SK-N-SH (cell line): Measurements from ENCODE around the gene XRCC5. TPM values are rescaled to one million over a fixed set of nuclear protein-coding genes. Genes with fewer than 3 reads are reported as not detected.

Source experiments
- CTCF ChIA-PET: fragments of 300-600, 350-600 bp; formaldehyde crosslinking; extraction: SDS; loops from one replicate; lab custom pipeline; 2021; lab: Yijun Ruan, JAX
- POLR2A ChIA-PET: fragments of 350-600 bp; sonication (Branson Sonifier 250); formaldehyde crosslinking; extraction: SDS; loops from one replicate; lab custom pipeline; 2020; ENCODE audit warnings: antibody characterized with exemption, inconsistent platforms; lab: Yijun Ruan, JAX
- DNase-seq: peaks from one replicate; pipeline ENCODE4 v3.0.0; 2012
- H2AFZ ChIP-seq: fragments of 200-600 bp; sonication (generic); 2 replicates; pipeline ENCODE4 v1.8.1; 2016; ENCODE audit warnings: antibody characterized with exemption, mild to moderate bottlenecking, low read depth
- H3F3A ChIP-seq: fragments of 200-600 bp; sonication (generic); replicated peaks from 2 replicates; pipeline ENCODE3; 2016; ENCODE audit warnings: antibody characterized with exemption, mild to moderate bottlenecking; ENCODE audit not compliant: insufficient read depth
- H3K27ac ChIP-seq, 2 experiments: fragments of 200-500 bp in 1 of 2; fragments of 200-600 bp in 1 of 2; sonication (Bioruptor generic) in 1 of 2; sonication (generic), shearing (Covaris generic) in 1 of 2; 2 replicates each; pipeline versions ENCODE4 v1.5.1 to v1.6.1; 2014 to 2016; ENCODE audit warnings: low read depth in 2 of 2, inconsistent platforms in 1 of 2, low read length in 1 of 2, mild to moderate bottlenecking in 1 of 2, mixed read lengths in 1 of 2
- H3K27me3 ChIP-seq: fragments of 200-600 bp; sonication (generic), shearing (Covaris generic); 2 replicates; pipeline ENCODE4 v1.6.1; 2016; ENCODE audit warnings: mixed run types; ENCODE audit not compliant: insufficient read depth
- H3K36me3 ChIP-seq, 2 experiments: fragments of 200-500 bp in 1 of 2; fragments of 200-600 bp in 1 of 2; sonication (Bioruptor generic) in 1 of 2; sonication (generic) in 1 of 2; replicated peaks in 1 of 2; 2 replicates each; pipeline versions ENCODE3 to v1.5.1; 2014 to 2016; ENCODE audit warnings: low read length in 1 of 2, mild to moderate bottlenecking in 1 of 2; ENCODE audit not compliant: insufficient read depth in 2 of 2, control insufficient read depth in 1 of 2
- H3K4me1 ChIP-seq, 2 experiments: fragments of 200-500 bp in 1 of 2; fragments of 200-600 bp in 1 of 2; sonication (Bioruptor generic) in 1 of 2; sonication (generic), shearing (Covaris generic) in 1 of 2; 2 replicates each; pipeline versions ENCODE4 v1.5.1 to v1.6.1; 2014 to 2016; ENCODE audit warnings: low read depth in 1 of 2, low read length in 1 of 2, mixed run types in 1 of 2; ENCODE audit not compliant: insufficient read depth in 2 of 2, control insufficient read depth in 1 of 2
- H3K4me2 ChIP-seq: fragments of 200-600 bp; sonication (generic), shearing (Covaris generic); 2 replicates; pipeline ENCODE4 v1.6.1; 2017; ENCODE audit warnings: mixed run types
- H3K4me3 ChIP-seq, 2 experiments: fragments of 200-500 bp in 1 of 2; fragments of 200-600 bp in 1 of 2; sonication (Bioruptor generic) in 1 of 2; sonication (generic), shearing (Covaris generic) in 1 of 2; 2 replicates each; pipeline versions ENCODE4 v1.5.1 to v1.8.1; 2014 to 2016; ENCODE audit warnings: low read depth in 2 of 2, inconsistent platforms in 1 of 2, low read length in 1 of 2, mild to moderate bottlenecking in 1 of 2, mixed read lengths in 1 of 2, moderate library complexity in 1 of 2
- H3K79me2 ChIP-seq: fragments of 200-600 bp; sonication (generic); 2 replicates; pipeline ENCODE4 v1.8.1; 2017; ENCODE audit warnings: mild to moderate bottlenecking; ENCODE audit not compliant: insufficient read depth
- H3K9ac ChIP-seq: fragments of 200-600 bp; sonication (generic); 2 replicates; pipeline ENCODE4 v1.6.1; 2017; ENCODE audit warnings: mixed run types
- H3K9me2 ChIP-seq: fragments of 200-600 bp; sonication (generic); 2 replicates; pipeline ENCODE4 v1.6.1; 2017; ENCODE audit warnings: mixed run types
- H3K9me3 ChIP-seq: fragments of 200-600 bp; sonication (generic); 2 replicates; pipeline ENCODE4 v1.6.1; 2017; ENCODE audit warnings: mixed run types, mild to moderate bottlenecking, moderate library complexity
- H4K20me1 ChIP-seq: fragments of 200-600 bp; sonication (generic); 2 replicates; pipeline ENCODE4 v1.6.1; 2017; ENCODE audit warnings: mild to moderate bottlenecking, mixed run types; ENCODE audit not compliant: insufficient read depth
- CHD2 ChIP-seq: fragments of 150-350 bp; IDR thresholded peaks from 2 replicates; pipeline ENCODE4 v1.6.1; 2018; ENCODE audit warnings: low read length; ENCODE audit not compliant: partially characterized antibody
- ELF1 ChIP-seq: IDR thresholded peaks from 2 replicates; pipeline ENCODE4 v1.4.0; 2012
- EP300 ChIP-seq, 2 experiments: IDR thresholded peaks; 2 replicates each; pipeline versions ENCODE4 v1.4.0 to v1.6.1; 2012; ENCODE audit warnings: borderline replicate concordance in 1 of 2, low read depth in 1 of 2, low read length in 1 of 2
- EZH2phosphoT487 ChIP-seq: fragments of 200-600 bp; sonication (generic); IDR thresholded peaks from 2 replicates; pipeline ENCODE4 v1.6.1; 2017; ENCODE audit warnings: low read depth, mixed run types, mild to moderate bottlenecking, antibody characterized with exemption, moderate library complexity, borderline replicate concordance
- FOSL2 ChIP-seq: IDR thresholded peaks from 2 replicates; pipeline ENCODE4 v1.4.0; 2012; ENCODE audit warnings: low read depth, mild to moderate bottlenecking, moderate library complexity, borderline replicate concordance
- FOXJ3 ChIP-seq: sonication (generic); formaldehyde crosslinking; IDR thresholded peaks from 2 replicates; pipeline ENCODE4 v1.5.1; 2020; ENCODE audit warnings: mild to moderate bottlenecking, missing genetic modification reagents
- GABPA ChIP-seq: IDR thresholded peaks from 2 replicates; pipeline ENCODE4 v1.4.0; 2012; ENCODE audit warnings: low read depth, mild to moderate bottlenecking
- MEF2A ChIP-seq: IDR thresholded peaks from 2 replicates; pipeline ENCODE4 v1.4.0; 2012; ENCODE audit warnings: low read depth, borderline replicate concordance
- MXI1 ChIP-seq: IDR thresholded peaks from 2 replicates; pipeline ENCODE4 v1.6.1; 2012; ENCODE audit warnings: mild to moderate bottlenecking, low read depth, low read length, improper control_type of control experiment
- POLR2AphosphoS5 ChIP-seq: IDR thresholded peaks from 2 replicates; pipeline ENCODE4 v1.6.1; 2012; ENCODE audit warnings: low read depth, low read length
- RCOR1 ChIP-seq: fragments of 150-350 bp; IDR thresholded peaks from 2 replicates; pipeline ENCODE4 v1.6.1; 2017; ENCODE audit warnings: antibody characterized with exemption, low read length
- SMC3 ChIP-seq: IDR thresholded peaks from 2 replicates; pipeline ENCODE4 v1.6.1; 2012; ENCODE audit warnings: low read depth, low read length, improper control_type of control experiment
- TEAD4 ChIP-seq: IDR thresholded peaks from 2 replicates; pipeline ENCODE4 v1.4.0; 2012; ENCODE audit warnings: mild to moderate bottlenecking, borderline replicate concordance; ENCODE audit not compliant: insufficient read depth
- WGBS: methylation state at CpG from one replicate; pipeline ENCODE4 v1.1.6; 2017; ENCODE audit warnings: low lambda C conversion rate; 5-methylcytosine and 5-hydroxymethylcytosine counted together
- polyA plus RNA-seq, 3 experiments: library from polyadenylated mRNA; depleted of rRNA; stranded (reverse); fragments of >200 nt; gene quantifications; 2 replicates each; pipeline ENCODE4 v1.2.3, GENCODE V29; 2012
- TF ChIP-seq, protein P1 (sequence below): IDR thresholded peaks from 2 replicates; pipeline ENCODE4 v1.4.0; 2012; ENCODE audit warnings: low read depth, borderline replicate concordance
- TF ChIP-seq, protein P2 (sequence below): IDR thresholded peaks from 2 replicates; pipeline ENCODE4 v1.4.0; 2012; ENCODE audit warnings: low read depth
- TF ChIP-seq, protein P3 (sequence below): IDR thresholded peaks from 2 replicates; pipeline ENCODE4; 2012
- TF ChIP-seq, protein P4 (sequence below): IDR thresholded peaks from 2 replicates; pipeline ENCODE4 v1.4.0; 2012; ENCODE audit warnings: low read depth, borderline replicate concordance

Gene XRCC5
- polyA plus RNA-seq, 1 of the 3 experiments (the other 2 are of a cell fraction) = 125 TPM

DNA sequence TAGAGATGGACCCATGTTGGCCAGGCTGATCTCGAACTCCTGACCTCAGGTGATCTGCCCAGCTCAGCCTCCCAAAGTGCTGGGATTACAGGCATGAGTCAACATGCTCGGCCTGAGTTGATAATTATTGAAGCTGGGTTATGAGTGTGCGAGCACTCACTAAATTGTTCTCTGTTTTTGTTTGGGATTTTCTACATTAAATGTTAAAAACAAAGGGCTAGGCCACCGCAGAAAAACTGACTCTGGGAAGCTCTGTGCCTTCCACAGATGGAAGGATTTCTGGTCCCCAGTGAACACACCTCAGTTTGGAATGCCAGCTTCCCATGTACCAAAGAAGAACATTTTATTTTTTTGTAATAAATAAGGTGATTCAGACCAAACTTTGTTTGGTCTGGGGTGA lies 83.0 kb downstream of the XRCC5 start:
- POLR2A ChIA-PET = no interaction called here
- Histone ChIP-seq H3K9me2 (no peaks in the 10 kb centered on the region), H2AFZ (no peak overlapping the region), H4K20me1 (peaks cover 16% of the 10 kb centered on the region), H3K27ac (no peak overlapping the region), H3K9ac (no peak overlapping the region), H3K36me3 (peaks cover 64 to 67% of the 10 kb centered on the region in 2 experiments), H3K79me2 (peaks cover 66% of the 10 kb centered on the region), H3K4me2 (no peak overlapping the region), H3K4me1 (peaks cover 19 to 41% of the 10 kb centered on the region in 2 experiments), H3K4me3 (no peak overlapping the region), H3K27me3 (no peaks in the 10 kb centered on the region), H3K9me3 (no peaks in the 10 kb centered on the region), H3F3A (peaks cover 50% of the 10 kb centered on the region)
- DNase-seq = no peak
- CTCF ChIA-PET = no interaction called here
- TF ChIP-seq, protein P1, sequence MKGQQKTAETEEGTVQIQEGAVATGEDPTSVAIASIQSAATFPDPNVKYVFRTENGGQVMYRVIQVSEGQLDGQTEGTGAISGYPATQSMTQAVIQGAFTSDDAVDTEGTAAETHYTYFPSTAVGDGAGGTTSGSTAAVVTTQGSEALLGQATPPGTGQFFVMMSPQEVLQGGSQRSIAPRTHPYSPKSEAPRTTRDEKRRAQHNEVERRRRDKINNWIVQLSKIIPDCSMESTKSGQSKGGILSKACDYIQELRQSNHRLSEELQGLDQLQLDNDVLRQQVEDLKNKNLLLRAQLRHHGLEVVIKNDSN = no peak
- TF ChIP-seq CHD2 = no peak
- no peak for TF ChIP-seq GABPA
- TF ChIP-seq, protein P2, sequence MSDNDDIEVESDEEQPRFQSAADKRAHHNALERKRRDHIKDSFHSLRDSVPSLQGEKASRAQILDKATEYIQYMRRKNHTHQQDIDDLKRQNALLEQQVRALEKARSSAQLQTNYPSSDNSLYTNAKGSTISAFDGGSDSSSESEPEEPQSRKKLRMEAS = no peak
- no peak for TF ChIP-seq MEF2A
- 96% methylated on average over 4 of the region's 4 CpGs for WGBS

DNA sequence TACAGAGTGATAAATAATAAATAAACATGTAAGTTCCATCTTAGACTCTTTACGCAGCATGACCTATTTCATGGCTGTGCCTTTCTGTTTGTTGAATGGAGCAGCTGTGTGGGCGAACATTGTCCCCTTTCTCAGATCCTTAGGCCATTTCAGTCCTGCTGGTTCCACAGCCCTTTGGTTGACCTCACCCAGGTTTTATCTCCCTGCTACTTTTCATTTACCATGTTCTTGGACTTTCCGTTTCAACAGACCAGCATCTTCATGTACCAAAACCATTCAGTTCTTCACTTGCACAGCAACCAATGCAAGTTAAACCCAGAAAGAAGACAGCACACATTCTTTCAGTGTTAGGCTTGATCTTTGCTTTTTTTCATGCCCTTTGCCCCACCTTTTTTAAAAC lies 83.8 kb downstream of the XRCC5 start:
- Histone ChIP-seq H3K36me3 (peaks cover 72 to 74% of the 10 kb centered on the region in 2 experiments), H3K27me3 (no peaks in the 10 kb centered on the region), H3K4me2 (no peak overlapping the region), H4K20me1 (peaks cover 12% of the 10 kb centered on the region), H3K4me1 (peaks cover 21 to 34% of the 10 kb centered on the region in 2 experiments), H3K9me3 (no peaks in the 10 kb centered on the region), H3F3A (peaks cover 47% of the 10 kb centered on the region), H3K79me2 (peaks cover 65% of the 10 kb centered on the region), H3K27ac (peak overlapping the region in 1 of 2 experiments; percentile 43; a peak in 1 of 4 replicates), H3K9me2 (no peaks in the 10 kb centered on the region), H3K4me3 (no peak overlapping the region), H2AFZ (no peak overlapping the region), H3K9ac (no peak overlapping the region)
- ChIA-PET POLR2A (no interaction called here), CTCF (no interaction called here)
- no peak for TF ChIP-seq TEAD4
- TF ChIP-seq GABPA = no peak
- TF ChIP-seq ELF1 = no peak
- TF ChIP-seq, protein P3, sequence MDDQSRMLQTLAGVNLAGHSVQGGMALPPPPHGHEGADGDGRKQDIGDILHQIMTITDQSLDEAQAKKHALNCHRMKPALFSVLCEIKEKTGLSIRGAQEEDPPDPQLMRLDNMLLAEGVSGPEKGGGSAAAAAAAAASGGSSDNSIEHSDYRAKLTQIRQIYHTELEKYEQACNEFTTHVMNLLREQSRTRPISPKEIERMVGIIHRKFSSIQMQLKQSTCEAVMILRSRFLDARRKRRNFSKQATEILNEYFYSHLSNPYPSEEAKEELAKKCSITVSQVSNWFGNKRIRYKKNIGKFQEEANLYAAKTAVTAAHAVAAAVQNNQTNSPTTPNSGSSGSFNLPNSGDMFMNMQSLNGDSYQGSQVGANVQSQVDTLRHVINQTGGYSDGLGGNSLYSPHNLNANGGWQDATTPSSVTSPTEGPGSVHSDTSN = no peak
- no peak for TF ChIP-seq RCOR1
- no peak for TF ChIP-seq POLR2AphosphoS5
- TF ChIP-seq FOSL2 = no peak
- TF ChIP-seq MXI1 = no peak
- TF ChIP-seq, protein P4, sequence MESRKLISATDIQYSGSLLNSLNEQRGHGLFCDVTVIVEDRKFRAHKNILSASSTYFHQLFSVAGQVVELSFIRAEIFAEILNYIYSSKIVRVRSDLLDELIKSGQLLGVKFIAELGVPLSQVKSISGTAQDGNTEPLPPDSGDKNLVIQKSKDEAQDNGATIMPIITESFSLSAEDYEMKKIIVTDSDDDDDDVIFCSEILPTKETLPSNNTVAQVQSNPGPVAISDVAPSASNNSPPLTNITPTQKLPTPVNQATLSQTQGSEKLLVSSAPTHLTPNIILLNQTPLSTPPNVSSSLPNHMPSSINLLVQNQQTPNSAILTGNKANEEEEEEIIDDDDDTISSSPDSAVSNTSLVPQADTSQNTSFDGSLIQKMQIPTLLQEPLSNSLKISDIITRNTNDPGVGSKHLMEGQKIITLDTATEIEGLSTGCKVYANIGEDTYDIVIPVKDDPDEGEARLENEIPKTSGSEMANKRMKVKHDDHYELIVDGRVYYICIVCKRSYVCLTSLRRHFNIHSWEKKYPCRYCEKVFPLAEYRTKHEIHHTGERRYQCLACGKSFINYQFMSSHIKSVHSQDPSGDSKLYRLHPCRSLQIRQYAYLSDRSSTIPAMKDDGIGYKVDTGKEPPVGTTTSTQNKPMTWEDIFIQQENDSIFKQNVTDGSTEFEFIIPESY = no peak
- TF ChIP-seq EZH2phosphoT487 = no peak
- no peak for TF ChIP-seq EP300 (IDR thresholded peaks at IDR 0.05; ENCODE audit: borderline replicate concordance in 1 of 2, low read depth in 1 of 2, low read length in 1 of 2)
- TF ChIP-seq SMC3 = no peak
- TF ChIP-seq FOXJ3 (CRISPR knock-in tag) = no peak
- 94% methylated on average over 3 of the region's 3 CpGs for WGBS
- no peak for DNase-seq
